ENCODE data around the gene SMYD3. TPM values are rescaled to one million over a fixed set of nuclear protein-coding genes. Genes with fewer than 3 reads are reported as not detected.

The SMYD3 gene
- total and polyA plus RNA-seq, 2 donors (not counting 3 experiments of a cell fraction or from before 2014, with no cell fraction given): 16.0 to 32.1 TPM

- no peak for FAIRE-seq
- dilution Hi-C loops (cut with MboI; ENCODE audit: extremely low pct_ligation_motif_present, low sequenced_read_pairs): no loop called here
- no peak for TF ChIP-seq MYC (IDR thresholded peaks at IDR 0.05; ENCODE audit: low read depth, low read length)
- TF ChIP-seq MAX (IDR thresholded peaks at IDR 0.05; ENCODE audit: insufficient read depth, insufficient read length): no peak
- TF ChIP-seq EZH2 (IDR thresholded peaks at IDR 0.05; ENCODE audit: borderline replicate concordance, low read depth, low read length, severe bottlenecking): no peak
- no peak for TF ChIP-seq FOS (IDR thresholded peaks at IDR 0.05; ENCODE audit: borderline replicate concordance, insufficient read depth, low read length)
- TF ChIP-seq CTCF (IDR thresholded peaks at IDR 0.05; ENCODE audit: extremely low read depth in 1 of 2, insufficient read depth in 1 of 2, low read depth in 1 of 2, low read length in 2 of 2): no peak
- TF ChIP-seq POLR2A (IDR thresholded peaks at IDR 0.05; ENCODE audit: low read depth, low read length): no peak
- no peak for TF ChIP-seq JUN (IDR thresholded peaks at IDR 0.05; ENCODE audit: borderline replicate concordance, insufficient read depth, insufficient read length, low read depth)
- TF ChIP-seq POLR2AphosphoS5 (IDR thresholded peaks at IDR 0.05; ENCODE audit: insufficient read depth, low read depth, low read length): no peak
- TF ChIP-seq GATA2 (IDR thresholded peaks at IDR 0.05; ENCODE audit: insufficient read depth, insufficient read length, low read depth, low read length): no peak
These were observed 799.1 kb downstream of the SMYD3 start for GRCh38 chr1:245707941-245708340.

More at GRCh38 chr1:245707941-245708340, 799.1 kb downstream of the SMYD3 start:
- Histone ChIP-seq H3K27ac (ENCODE audit: insufficient read depth, low read depth, low read length) (no peak overlapping the region), H3K9me1 (replicated peaks; ENCODE audit: control insufficient read depth, extremely low read depth, insufficient read depth, low read length) (no peaks in the 10 kb centered on the region), H3K4me3 (replicated peaks in 1 of 3; ENCODE audit: insufficient read depth in 1 of 3, low read depth in 1 of 3, low read length in 3 of 3) (no peak overlapping the region), H3K79me2 (ENCODE audit: control insufficient read depth, insufficient read depth, low read length) (no peaks in the 10 kb centered on the region), H3K4me1 (ENCODE audit: control insufficient read depth, extremely low read depth, insufficient read depth, low read length) (no peaks in the 10 kb centered on the region), H3K4me2 (ENCODE audit: insufficient read depth, low read length) (no peak overlapping the region), H3K9ac (replicated peaks; ENCODE audit: extremely low read depth, insufficient read depth, low read length) (no peak overlapping the region), H3K27me3 (ENCODE audit: control insufficient read depth in 2 of 2, insufficient read depth in 2 of 2, low read length in 2 of 2) (no peaks in the 10 kb centered on the region), H2AFZ (ENCODE audit: low read depth, low read length) (no peak overlapping the region), H4K20me1 (replicated peaks; ENCODE audit: control insufficient read depth, extremely low read depth, insufficient read depth, low read length) (no peaks in the 10 kb centered on the region), H3K36me3 (ENCODE audit: control insufficient read depth in 2 of 2, extremely low read depth in 1 of 2, insufficient read depth in 2 of 2, low read length in 2 of 2) (no peaks in the 10 kb centered on the region), H3K9me3 (replicated peaks; ENCODE audit: control insufficient read depth, insufficient read depth, low read length) (no peaks in the 10 kb centered on the region)
- BruUV-seq (replicated peaks): no TSS peak
- CTCF ChIA-PET: interaction anchor here (0.9 to 1.5 kb wide), 2 partner anchors 12 to 573 kb away, joined by 3 to 4 read pairs; no protein-coding TSS in a partner anchor
- intact Hi-C loops (cut with micrococcal nuclease): no loop called here
- no peak for DNase-seq (ENCODE audit: low read depth, low spot score)
- POLR2A ChIA-PET: no interaction called here
